PC-3 (cell line): ENCODE measurements around the gene CFAP97D2. TPM values are rescaled to one million over a fixed set of nuclear protein-coding genes. Genes with fewer than 3 reads are reported as not detected.

ENCODE experiments used
- ATAC-seq: fragments of 200-7000 bp; cut with Tn5 transposase; 2 replicates; pipeline ENCODE4 v1.9.1; 2020; ENCODE audit warnings: mild to moderate bottlenecking, moderate library complexity
- BruUV-seq: library from RNA; stranded (reverse); fragments of 400-500 nt; replicated peaks from 2 replicates; lab custom pipeline; 2021; lab: Mats Ljungman, UMichigan
- CTCF ChIA-PET: fragments of 300-600 bp; sonication (Branson Sonifier 250); formaldehyde crosslinking; loops from one replicate; lab custom pipeline; 2022; ENCODE audit warnings: antibody characterized with exemption; lab: Charles Lee
- POLR2A ChIA-PET: fragments of 300-600 bp; sonication (Branson Sonifier 250); formaldehyde crosslinking; loops from one replicate; lab custom pipeline; 2022; ENCODE audit warnings: antibody characterized with exemption; ENCODE audit not compliant: unreplicated experiment; lab: Charles Lee
- DNase-seq: peaks from one replicate; pipeline ENCODE4 v3.0.0-alpha.2; 2015
- H2AFZ ChIP-seq: fragments of 300-600 bp; sonication (generic); 2 replicates; pipeline ENCODE4 v1.6.0; 2016; ENCODE audit warnings: antibody characterized with exemption, low read length
- H3F3A ChIP-seq: fragments of 300-600 bp; sonication (generic); one replicate; pipeline ENCODE4 v1.6.0; 2017; ENCODE audit warnings: antibody characterized with exemption, low read length, control low read depth, mild to moderate bottlenecking; ENCODE audit not compliant: unreplicated experiment
- H3K27ac ChIP-seq: fragments of 300-600 bp; sonication (generic); 2 replicates; pipeline ENCODE4 v1.5.1; 2016; ENCODE audit warnings: mild to moderate bottlenecking, low read length
- H3K27me3 ChIP-seq: fragments of 300-600 bp; sonication (generic); 2 replicates; pipeline ENCODE4 v1.6.1; 2016; ENCODE audit warnings: low read length, mixed read lengths
- H3K36me3 ChIP-seq: fragments of 300-600 bp; sonication (generic); 2 replicates; pipeline ENCODE4 v1.6.1; 2016; ENCODE audit warnings: low read depth, mixed run types, low read length, mixed read lengths
- H3K4me1 ChIP-seq: fragments of 300-600 bp; sonication (generic); 2 replicates; pipeline ENCODE4 v1.5.1; 2016; ENCODE audit warnings: low read length; ENCODE audit not compliant: insufficient read depth
- H3K4me2 ChIP-seq: fragments of 300-600 bp; sonication (generic); 2 replicates; pipeline ENCODE4 v1.6.0; 2016; ENCODE audit warnings: low read length
- H3K4me3 ChIP-seq: fragments of 300-600 bp; sonication (generic); 2 replicates; pipeline ENCODE4 v1.5.1; 2016; ENCODE audit warnings: mild to moderate bottlenecking, low read length, mixed read lengths
- H3K79me2 ChIP-seq: fragments of 300-600 bp; sonication (generic); 2 replicates; pipeline ENCODE4 v1.6.1; 2017; ENCODE audit warnings: low read length, mixed read lengths
- H3K9ac ChIP-seq: fragments of 300-600 bp; sonication (generic); 2 replicates; pipeline ENCODE4 v1.6.0; 2016; ENCODE audit warnings: mild to moderate bottlenecking, low read length
- H3K9me2 ChIP-seq: fragments of 300-600 bp; sonication (generic); replicated peaks from 2 replicates; pipeline ENCODE4 v1.6.1; 2016; ENCODE audit warnings: mixed run types, low read length, mixed read lengths
- H3K9me3 ChIP-seq: fragments of 300-600 bp; sonication (generic); 2 replicates; pipeline ENCODE4 v1.6.1; 2016; ENCODE audit warnings: low read length, mixed read lengths
- H4K20me1 ChIP-seq: fragments of 300-600 bp; sonication (generic); 2 replicates; pipeline ENCODE4 v1.6.1; 2016; ENCODE audit warnings: low read length, mixed read lengths
- CTCF ChIP-seq: fragments of 300-600 bp; sonication (generic); conservative IDR thresholded peaks from 2 replicates; pipeline ENCODE4 v1.5.1; 2017; ENCODE audit warnings: antibody characterized with exemption, low read depth, mild to moderate bottlenecking, low read length
- EZH2 ChIP-seq: fragments of 300-600 bp; sonication (generic); IDR thresholded peaks from one replicate; pipeline ENCODE4 v1.6.1; 2017; ENCODE audit warnings: antibody characterized with exemption, mild to moderate bottlenecking, low read length; ENCODE audit not compliant: unreplicated experiment
- EZH2phosphoT487 ChIP-seq: fragments of 300-600 bp; sonication (generic); IDR thresholded peaks from 2 replicates; pipeline ENCODE4 v1.6.1; 2018; ENCODE audit warnings: mild to moderate bottlenecking, antibody characterized with exemption, low read length, borderline replicate concordance
- intact Hi-C: fragments of 100-400 bp; cut with micrococcal nuclease; formaldehyde crosslinking; loops from 2 replicates; pipeline ENCODE4 v1.9.0; 2023
- total RNA-seq: library from RNA; depleted of rRNA; stranded (reverse); fragments of >200 nt; gene quantifications from 2 replicates; pipeline ENCODE4 v1.2.3, GENCODE V29; 2014

Gene CFAP97D2
- total RNA-seq, 1 experiment from 2014 or later: not detected

- no peaks in the 10 kb centered on the region for H3K9me2 ChIP-seq
- H3K4me2 ChIP-seq: peak overlapping the region; percentile 67
- H2AFZ ChIP-seq: peak overlapping the region; percentile 68
- H3K36me3 ChIP-seq: no peaks in the 10 kb centered on the region
- no peaks in the 10 kb centered on the region for H3K27me3 ChIP-seq
- ChIA-PET POLR2A (no interaction called here), CTCF (no interaction called here)
- peak overlapping the region; percentile 31; the same call in 1 of the 2 replicates for H3K4me3 ChIP-seq
- intact Hi-C loops: no loop called here
- no TSS peak for BruUV-seq
- peak; percentile 52 for DNase-seq
- no peaks in the 10 kb centered on the region for H4K20me1 ChIP-seq
- H3K79me2 ChIP-seq: no peaks in the 10 kb centered on the region
- peaks cover 16% of the 10 kb centered on the region for H3K4me1 ChIP-seq
- peak overlapping the region; percentile 50; the same call in 1 of the 2 replicates for H3K27ac ChIP-seq
- no peaks in the 10 kb centered on the region for H3F3A ChIP-seq
- peak overlapping the region; percentile 17; the same call in 1 of the 2 replicates for H3K9ac ChIP-seq
- H3K9me3 ChIP-seq: no peaks in the 10 kb centered on the region
- no peak for TF ChIP-seq CTCF
- no peak for TF ChIP-seq EZH2
- TF ChIP-seq EZH2phosphoT487: no peak
- ATAC-seq: peak; percentile 93
These were observed 17.2 kb upstream of the CFAP97D2 start for GRCh38 chr13:114161644-114162532.

- peaks cover 16% of the 10 kb centered on the region for H3K4me1 ChIP-seq
- POLR2A ChIA-PET: no interaction called here
- H2AFZ ChIP-seq: peak overlapping the region; percentile 68
- no peak for TF ChIP-seq CTCF
- TF ChIP-seq EZH2phosphoT487: no peak
- TF ChIP-seq EZH2: no peak
- peak overlapping the region; percentile 31; the same call in 1 of the 2 replicates for H3K4me3 ChIP-seq
- H4K20me1 ChIP-seq: no peaks in the 10 kb centered on the region
- no peaks in the 10 kb centered on the region for H3K79me2 ChIP-seq
- intact Hi-C loops: no loop called here
- peak overlapping the region; percentile 67 for H3K4me2 ChIP-seq
- no peak overlapping the region for H3K27ac ChIP-seq
- no peaks in the 10 kb centered on the region for H3K36me3 ChIP-seq
- H3K9ac ChIP-seq: no peak overlapping the region
- no peaks in the 10 kb centered on the region for H3K9me2 ChIP-seq
- no peak for DNase-seq
- no peaks in the 10 kb centered on the region for H3F3A ChIP-seq
- CTCF ChIA-PET: no interaction called here
- H3K9me3 ChIP-seq: no peaks in the 10 kb centered on the region
- H3K27me3 ChIP-seq: no peaks in the 10 kb centered on the region
- no TSS peak for BruUV-seq
- ATAC-seq: no peak
These were observed 16.5 kb upstream of the CFAP97D2 start for GRCh38 chr13:114162533-114162922.

GRCh38 chr13:114164053-114164452, 15.0 kb upstream of the CFAP97D2 start:
- H3K9ac ChIP-seq: no peak overlapping the region
- no peaks in the 10 kb centered on the region for H3K9me2 ChIP-seq
- ATAC-seq: no peak
- TF ChIP-seq CTCF: no peak
- TF ChIP-seq EZH2phosphoT487: no peak
- no peak for TF ChIP-seq EZH2
- intact Hi-C loops: no loop called here
- no peak overlapping the region for H3K4me2 ChIP-seq
- H3K4me3 ChIP-seq: no peak overlapping the region
- no peaks in the 10 kb centered on the region for H3K9me3 ChIP-seq
- peaks cover 16% of the 10 kb centered on the region for H3K4me1 ChIP-seq
- no peaks in the 10 kb centered on the region for H3F3A ChIP-seq
- H3K27me3 ChIP-seq: no peaks in the 10 kb centered on the region
- no peak overlapping the region for H3K27ac ChIP-seq
- no peaks in the 10 kb centered on the region for H3K36me3 ChIP-seq
- CTCF ChIA-PET: no interaction called here
- no peaks in the 10 kb centered on the region for H3K79me2 ChIP-seq
- BruUV-seq: no TSS peak
- no peak for DNase-seq
- H2AFZ ChIP-seq: no peak overlapping the region
- POLR2A ChIA-PET: interaction anchor here (0.6 kb wide), 1 partner anchor 42 kb away, joined by 7 read pairs; no protein-coding TSS in a partner anchor
- H4K20me1 ChIP-seq: no peaks in the 10 kb centered on the region
